GM12878 (cell line): ENCODE results near the gene SHPK. TPM values are rescaled to one million over a fixed set of nuclear protein-coding genes. Genes with fewer than 3 reads are reported as not detected.

Source experiments
- ATAC-seq: fragments of 200-7000 bp; cut with Tn5 transposase; 3 replicates; pipeline ENCODE4 v1.9.1; 2020; ENCODE audit warnings: mild to moderate bottlenecking, moderate library complexity
- BruUV-seq: library from RNA; stranded (reverse); fragments of 400-500 nt; replicated peaks from 2 replicates; lab custom pipeline; 2021; lab: Mats Ljungman, UMichigan
- CTCF ChIA-PET: fragments of 300-600 bp; sonication (Branson Sonifier 250); formaldehyde crosslinking; extraction: SDS; loops from one replicate; lab custom pipeline; 2021; ENCODE audit warnings: inconsistent platforms; lab: Yijun Ruan, JAX
- POLR2A ChIA-PET: fragments of 350-600 bp; formaldehyde crosslinking; extraction: SDS; loops from one replicate; lab custom pipeline; 2021; ENCODE audit warnings: inconsistent platforms; lab: Charles Lee
- RAD21 ChIA-PET: fragments of 300-600 bp; sonication (Branson Sonifier 250); formaldehyde crosslinking; loops from one replicate; lab custom pipeline; 2023; ENCODE audit warnings: antibody characterized with exemption; ENCODE audit not compliant: unreplicated experiment; lab: Charles Lee
- SMC1A ChIA-PET: fragments of 300-600 bp; sonication (Branson Sonifier 250); formaldehyde crosslinking; loops from one replicate; lab custom pipeline; 2023; ENCODE audit not compliant: unreplicated experiment, uncharacterized antibody; lab: Charles Lee
- DNase-seq: peaks from one replicate; pipeline ENCODE4 v3.0.0-alpha.2; 2011; ENCODE audit warnings: low read depth, low spot score
- FAIRE-seq: peaks from 3 replicates; lab custom pipeline; 2011; peaks lifted over from hg19 to GRCh38; lab: Jason Lieb, UNC
- H2AFZ ChIP-seq: 2 replicates; pipeline ENCODE4 v1.6.0; 2011; ENCODE audit warnings: low read depth, low read length, control low read depth; ENCODE audit not compliant: control insufficient read depth
- H3K27ac ChIP-seq: 2 replicates; pipeline ENCODE4 v1.5.1; 2011; ENCODE audit warnings: control low read depth; ENCODE audit not compliant: control insufficient read depth, insufficient read depth
- H3K27me3 ChIP-seq, 2 experiments: replicated peaks in 1 of 2; 2 replicates each; pipeline versions ENCODE4 v1.6.0 to v1.6.1; 2011; ENCODE audit warnings: low read length in 1 of 2; ENCODE audit not compliant: control insufficient read depth in 2 of 2, insufficient read depth in 2 of 2
- H3K36me3 ChIP-seq, 2 experiments: 2 replicates each; pipeline ENCODE4 v1.5.1; 2011; ENCODE audit warnings: low read length in 1 of 2; ENCODE audit not compliant: control insufficient read depth in 2 of 2, insufficient read depth in 2 of 2
- H3K4me1 ChIP-seq: 2 replicates; pipeline ENCODE4 v1.6.1; 2011; ENCODE audit warnings: mild to moderate bottlenecking, low read length, moderate library complexity, mixed read lengths; ENCODE audit not compliant: control insufficient read depth, insufficient read depth
- H3K4me2 ChIP-seq: 2 replicates; pipeline ENCODE4 v1.6.0; 2011; ENCODE audit warnings: control low read depth; ENCODE audit not compliant: control insufficient read depth, insufficient read depth
- H3K4me3 ChIP-seq: fragments of 200-600 bp; sonication (generic); 2 replicates; pipeline ENCODE4 v1.5.1; 2016
- H3K79me2 ChIP-seq: 2 replicates; pipeline ENCODE4 v1.6.0; 2011; ENCODE audit warnings: low read length; ENCODE audit not compliant: control insufficient read depth, insufficient read depth
- H3K9ac ChIP-seq: 2 replicates; pipeline ENCODE4 v1.8.0; 2011; ENCODE audit warnings: low read length, control low read depth, mixed read lengths; ENCODE audit not compliant: control insufficient read depth, insufficient read depth
- H3K9me3 ChIP-seq: replicated peaks from 3 replicates; pipeline ENCODE4 v1.5.1; 2011; ENCODE audit warnings: mild to moderate bottlenecking, low read length; ENCODE audit not compliant: control insufficient read depth, insufficient read depth
- H4K20me1 ChIP-seq: 2 replicates; pipeline ENCODE4 v1.6.0; 2011; ENCODE audit not compliant: control insufficient read depth, insufficient read depth
- BRCA1 ChIP-seq: IDR thresholded peaks from 2 replicates; pipeline ENCODE4 v1.6.1; 2011; ENCODE audit warnings: low read depth, low read length, improper control_type of control experiment
- MXI1 ChIP-seq: fragments of 150-350 bp; IDR thresholded peaks from 2 replicates; pipeline ENCODE4 v1.6.1; 2011; ENCODE audit warnings: low read depth, mild to moderate bottlenecking, inconsistent platforms, low read length, improper control_type of control experiment
- RELA ChIP-seq: fragments of 450-650 bp; IDR thresholded peaks from 2 replicates; pipeline ENCODE4 v1.8.0; 2014; ENCODE audit warnings: borderline replicate concordance; ENCODE audit not compliant: partially characterized antibody
- RUNX3 ChIP-seq: IDR thresholded peaks from 2 replicates; pipeline ENCODE4 v1.6.1; 2012; ENCODE audit warnings: low read length, inconsistent platforms
- USF1 ChIP-seq: IDR thresholded peaks from 2 replicates; pipeline ENCODE4 v1.6.1; 2011; ENCODE audit warnings: borderline replicate concordance, low read depth, mild to moderate bottlenecking, moderate library complexity, mixed read lengths, low read length; ENCODE audit not compliant: insufficient read depth; ENCODE audit errors: extremely low read length
- YY1 ChIP-seq: IDR thresholded peaks from 2 replicates; pipeline ENCODE4 v1.6.1; 2011; ENCODE audit warnings: low read depth, mild to moderate bottlenecking, low read length
- WGBS: methylation state at CpG from one replicate; pipeline ENCODE4 v1.1.6; 2016; ENCODE audit warnings: low lambda C conversion rate; ENCODE audit not compliant: insufficient replicate concordance, insufficient coverage; ENCODE audit errors: missing lambda C conversion rate; 5-methylcytosine and 5-hydroxymethylcytosine counted together
- in situ Hi-C: fragments of 300-500 bp; cut with MboI; formaldehyde crosslinking; loops from 9 replicates; pipeline ENCODE4 v1.14.3; 2018; ENCODE audit warnings: mixed read lengths
- intact Hi-C: fragments of 100-400 bp; cut with micrococcal nuclease; formaldehyde crosslinking; loops from one replicate; pipeline ENCODE4 v1.14.2; 2022; ENCODE audit not compliant: unreplicated experiment
- polyA plus RNA-seq, 11 experiments: library from polyadenylated mRNA; depleted of rRNA in 4 of 11; unstranded in 6 of 11; stranded (reverse) in 5 of 11; fragments of >200 nt; fragmentation: Nextera tagmentation in 4 of 11; fragmentation: Illumina TruSeq in 1 of 11; extraction: Ambion mirVana in 4 of 11; extraction: Trizol in 1 of 11; gene quantifications; 1 replicate in 1 of 11; 2 replicates in 10 of 11; pipeline versions ENCODE4 v1.2.1 to v1.2.3, GENCODE V29; 2011 to 2016; ENCODE audit warnings: inconsistent platforms in 2 of 11, missing spikeins in 2 of 11, low read depth in 1 of 11
- total RNA-seq, 4 experiments: library from RNA; depleted of rRNA in 3 of 4; stranded (reverse); fragments of >200 nt in 3 of 4; fragmentation: Illumina TruSeq in 1 of 4; extraction: Trizol in 1 of 4; gene quantifications; 2 replicates each; pipeline versions ENCODE4 v1.2.1 to v1.2.3, GENCODE V29; 2013 to 2021

The SHPK gene
- total and polyA plus RNA-seq, 10 of the 15 experiments (the other 5 are each of a cell fraction or from before 2014, with no cell fraction given), result 1.7 to 16.6 (median 12.9) TPM

- no peak overlapping the region for H2AFZ ChIP-seq
- ChIA-PET SMC1A (no interaction called here), POLR2A (no interaction called here), RAD21 (interaction anchor here (1.2 kb wide), 1 partner anchor 62 kb away, joined by 3 read pairs; the partner anchor contains the start of genes CTNS and SHPK), CTCF (no interaction called here)
- intact Hi-C loops, result no loop called here
- no peaks in the 10 kb centered on the region; a peak in 1 of 4 replicates for H3K36me3 ChIP-seq
- H3K4me2 ChIP-seq, result no peak overlapping the region
- in situ Hi-C loops, result no loop called here
- H3K27ac ChIP-seq, result no peak overlapping the region
- no TSS peak for BruUV-seq
- no peak overlapping the region for H3K4me3 ChIP-seq
- H3K79me2 ChIP-seq, result no peaks in the 10 kb centered on the region
- no peak for FAIRE-seq
- no peak for DNase-seq
- 83% methylated on average over 7 of the region's 7 CpGs for WGBS
- no peaks in the 10 kb centered on the region for H3K4me1 ChIP-seq
- H3K9me3 ChIP-seq, result no peaks in the 10 kb centered on the region
- no peaks in the 10 kb centered on the region for H3K27me3 ChIP-seq
- no peak for ATAC-seq
- no peak overlapping the region for H3K9ac ChIP-seq
- TF ChIP-seq RUNX3, result no peak
- no peak for TF ChIP-seq RELA
- no peak for TF ChIP-seq MXI1
- TF ChIP-seq BRCA1, result no peak
- TF ChIP-seq USF1, result no peak
- TF ChIP-seq YY1, result no peak
- H4K20me1 ChIP-seq, result no peaks in the 10 kb centered on the region
Measured at GRCh38 chr17:3574231-3574630, 61.8 kb downstream of the SHPK start.
